Osteocyte (in vitro differentiated cells): ENCODE data around the gene MDC1. TPM values are rescaled to one million over a fixed set of nuclear protein-coding genes. Genes with fewer than 3 reads are reported as not detected.

Experiments used
- DNase-seq: peaks from one replicate; pipeline ENCODE4 v3.0.0; 2021; ENCODE audit warnings: mixed read lengths; ENCODE audit not compliant: unreplicated experiment; ENCODE audit errors: extremely low spot score
- H3K27ac Mint-ChIP-seq: one replicate; pipeline ENCODE4 v1.8.0; 2021; ENCODE audit warnings: mild to moderate bottlenecking, mixed read lengths; ENCODE audit not compliant: unreplicated experiment
- H3K27me3 Mint-ChIP-seq: one replicate; pipeline ENCODE4 v1.8.0; 2021; ENCODE audit warnings: mixed read lengths; ENCODE audit not compliant: unreplicated experiment
- H3K36me3 Mint-ChIP-seq: one replicate; pipeline ENCODE4 v1.8.0; 2021; ENCODE audit warnings: mixed read lengths; ENCODE audit not compliant: unreplicated experiment
- H3K4me1 Mint-ChIP-seq: one replicate; pipeline ENCODE4 v1.8.0; 2021; ENCODE audit warnings: mixed read lengths; ENCODE audit not compliant: unreplicated experiment
- H3K4me3 Mint-ChIP-seq: one replicate; pipeline ENCODE4 v1.8.0; 2021; ENCODE audit warnings: mild to moderate bottlenecking, moderate library complexity, mixed read lengths; ENCODE audit not compliant: unreplicated experiment
- H3K9me3 Mint-ChIP-seq: one replicate; pipeline ENCODE4 v1.8.0; 2021; ENCODE audit warnings: mixed read lengths; ENCODE audit not compliant: unreplicated experiment
- total RNA-seq: library from RNA; stranded (reverse); gene quantifications from 2 replicates; pipeline ENCODE4 v1.2.1, GENCODE V29; 2021
- TF ChIP-seq, protein P1 (sequence below): fragments of 200-600 bp; sonication (generic); IDR thresholded peaks from 2 replicates; pipeline ENCODE4 v1.5.0; 2021; ENCODE audit warnings: antibody characterized with exemption, mild to moderate bottlenecking, moderate library complexity

MDC1 gene
- total RNA-seq, 1 donor from 2014 or later, result 37.7 TPM

DNA sequence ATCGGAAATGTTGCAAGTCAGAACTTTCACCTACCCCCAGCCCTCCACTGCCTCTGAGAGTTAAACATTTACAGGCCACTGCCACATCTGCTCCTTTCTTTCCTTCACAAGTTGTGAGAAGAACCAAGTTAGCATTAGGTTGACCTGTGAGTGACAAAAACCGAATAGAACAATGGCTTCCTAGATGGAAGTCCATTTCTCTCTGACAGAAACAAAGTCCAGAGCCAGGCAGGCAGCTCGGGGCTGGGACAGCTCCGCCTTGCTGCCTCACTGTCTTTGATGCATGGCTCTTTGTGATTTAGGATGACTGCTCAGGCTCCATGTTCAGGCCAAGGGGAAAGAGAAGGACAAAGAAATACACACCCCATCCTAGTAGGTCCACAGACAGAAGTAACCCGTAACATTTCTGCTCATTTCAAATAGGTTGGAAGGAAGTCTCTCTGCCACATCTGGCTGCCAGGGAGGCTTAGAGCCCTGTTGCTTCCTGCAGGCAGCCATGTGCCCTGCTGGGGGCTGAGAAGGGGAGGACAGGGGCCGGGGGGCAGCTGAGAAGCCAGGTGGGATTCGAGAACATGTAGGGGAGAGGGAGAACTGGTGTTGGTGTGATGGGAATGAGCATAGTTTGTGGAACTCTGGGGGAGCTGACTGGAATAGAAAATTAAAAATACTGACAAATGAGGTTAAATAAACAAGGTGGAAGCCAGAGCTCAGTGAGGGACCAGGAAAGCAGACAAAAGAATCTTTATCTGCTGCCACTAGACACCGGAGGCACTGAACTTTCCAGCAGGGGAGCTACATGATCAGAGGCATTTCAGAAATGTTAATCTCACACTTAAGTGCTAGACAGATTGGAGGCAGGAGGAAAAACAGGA, 46.8 kb upstream of the MDC1 start:
- H3K27ac Mint-ChIP-seq, result peak overlapping the region; percentile 87
- H3K27me3 Mint-ChIP-seq, result no peaks in the 10 kb centered on the region
- no peaks in the 10 kb centered on the region for H3K9me3 Mint-ChIP-seq
- peak overlapping the region; percentile 23 for H3K4me3 Mint-ChIP-seq
- H3K36me3 Mint-ChIP-seq, result no peaks in the 10 kb centered on the region
- peaks cover 78% of the 10 kb centered on the region for H3K4me1 Mint-ChIP-seq
- DNase-seq, result no peak
- TF ChIP-seq, protein P1, sequence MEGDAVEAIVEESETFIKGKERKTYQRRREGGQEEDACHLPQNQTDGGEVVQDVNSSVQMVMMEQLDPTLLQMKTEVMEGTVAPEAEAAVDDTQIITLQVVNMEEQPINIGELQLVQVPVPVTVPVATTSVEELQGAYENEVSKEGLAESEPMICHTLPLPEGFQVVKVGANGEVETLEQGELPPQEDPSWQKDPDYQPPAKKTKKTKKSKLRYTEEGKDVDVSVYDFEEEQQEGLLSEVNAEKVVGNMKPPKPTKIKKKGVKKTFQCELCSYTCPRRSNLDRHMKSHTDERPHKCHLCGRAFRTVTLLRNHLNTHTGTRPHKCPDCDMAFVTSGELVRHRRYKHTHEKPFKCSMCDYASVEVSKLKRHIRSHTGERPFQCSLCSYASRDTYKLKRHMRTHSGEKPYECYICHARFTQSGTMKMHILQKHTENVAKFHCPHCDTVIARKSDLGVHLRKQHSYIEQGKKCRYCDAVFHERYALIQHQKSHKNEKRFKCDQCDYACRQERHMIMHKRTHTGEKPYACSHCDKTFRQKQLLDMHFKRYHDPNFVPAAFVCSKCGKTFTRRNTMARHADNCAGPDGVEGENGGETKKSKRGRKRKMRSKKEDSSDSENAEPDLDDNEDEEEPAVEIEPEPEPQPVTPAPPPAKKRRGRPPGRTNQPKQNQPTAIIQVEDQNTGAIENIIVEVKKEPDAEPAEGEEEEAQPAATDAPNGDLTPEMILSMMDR, result peak; percentile 12

DNA sequence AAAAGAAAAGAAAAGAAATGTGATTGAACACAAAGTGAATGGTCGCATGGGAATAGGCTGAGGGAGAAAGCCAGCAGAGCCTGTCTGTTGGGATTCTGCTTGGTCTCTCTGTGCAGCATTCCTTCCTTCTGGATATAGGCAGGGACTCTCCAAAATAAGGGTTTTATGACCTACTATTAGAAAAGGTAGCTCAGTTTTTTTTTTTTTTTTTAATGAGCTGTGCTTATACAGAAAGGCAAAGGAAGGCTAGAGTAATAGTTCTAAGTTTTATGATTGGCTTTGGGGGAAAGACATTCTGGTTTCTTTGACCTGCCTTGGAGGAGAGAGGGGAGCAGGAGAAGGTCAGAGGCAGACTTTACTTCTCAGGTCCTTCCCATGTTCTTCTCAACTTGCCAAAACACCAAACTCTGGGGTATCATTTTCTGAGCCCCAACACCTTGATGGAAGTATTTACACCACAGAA, 46.1 kb upstream of the MDC1 start:
- no peaks in the 10 kb centered on the region for H3K36me3 Mint-ChIP-seq
- H3K9me3 Mint-ChIP-seq, result no peaks in the 10 kb centered on the region
- H3K4me1 Mint-ChIP-seq, result peaks cover 75% of the 10 kb centered on the region
- TF ChIP-seq, protein P1, result no peak
- H3K27me3 Mint-ChIP-seq, result no peaks in the 10 kb centered on the region
- no peak for DNase-seq
- H3K27ac Mint-ChIP-seq, result peak overlapping the region; percentile 87
- H3K4me3 Mint-ChIP-seq, result no peak overlapping the region

- H3K36me3 Mint-ChIP-seq, result no peaks in the 10 kb centered on the region
- H3K9me3 Mint-ChIP-seq, result no peaks in the 10 kb centered on the region
- no peak overlapping the region for H3K27ac Mint-ChIP-seq
- peaks cover 77% of the 10 kb centered on the region for H3K4me1 Mint-ChIP-seq
- no peak for DNase-seq
- no peaks in the 10 kb centered on the region for H3K27me3 Mint-ChIP-seq
- H3K4me3 Mint-ChIP-seq, result no peak overlapping the region
- TF ChIP-seq, protein P1, result no peak
Measured at GRCh38 chr6:30761791-30762429, 44.8 kb upstream of the MDC1 start.

- no peak overlapping the region for H3K4me3 Mint-ChIP-seq
- peaks cover 76% of the 10 kb centered on the region for H3K4me1 Mint-ChIP-seq
Measured at GRCh38 chr6:30760549-30760948, 43.5 kb upstream of the MDC1 start.

More at GRCh38 chr6:30760549-30760948, 43.5 kb upstream of the MDC1 start:
- Mint-ChIP-seq H3K36me3 (no peaks in the 10 kb centered on the region), H3K27me3 (no peaks in the 10 kb centered on the region), H3K9me3 (no peaks in the 10 kb centered on the region), H3K27ac (peak overlapping the region; percentile 92)
- TF ChIP-seq, protein P1, result no peak
- DNase-seq, result no peak
